Endothelial cell of coronary artery (primary cell): ENCODE data around the gene TIAM1. TPM values are rescaled to one million over a fixed set of nuclear protein-coding genes. Genes with fewer than 3 reads are reported as not detected.

ENCODE experiments used
- total RNA-seq: library from RNA; depleted of rRNA; stranded (reverse); fragments of >200 nt; gene quantifications from 2 replicates; pipeline ENCODE4 v1.2.3, GENCODE V29; 2014

The TIAM1 gene, protein sequence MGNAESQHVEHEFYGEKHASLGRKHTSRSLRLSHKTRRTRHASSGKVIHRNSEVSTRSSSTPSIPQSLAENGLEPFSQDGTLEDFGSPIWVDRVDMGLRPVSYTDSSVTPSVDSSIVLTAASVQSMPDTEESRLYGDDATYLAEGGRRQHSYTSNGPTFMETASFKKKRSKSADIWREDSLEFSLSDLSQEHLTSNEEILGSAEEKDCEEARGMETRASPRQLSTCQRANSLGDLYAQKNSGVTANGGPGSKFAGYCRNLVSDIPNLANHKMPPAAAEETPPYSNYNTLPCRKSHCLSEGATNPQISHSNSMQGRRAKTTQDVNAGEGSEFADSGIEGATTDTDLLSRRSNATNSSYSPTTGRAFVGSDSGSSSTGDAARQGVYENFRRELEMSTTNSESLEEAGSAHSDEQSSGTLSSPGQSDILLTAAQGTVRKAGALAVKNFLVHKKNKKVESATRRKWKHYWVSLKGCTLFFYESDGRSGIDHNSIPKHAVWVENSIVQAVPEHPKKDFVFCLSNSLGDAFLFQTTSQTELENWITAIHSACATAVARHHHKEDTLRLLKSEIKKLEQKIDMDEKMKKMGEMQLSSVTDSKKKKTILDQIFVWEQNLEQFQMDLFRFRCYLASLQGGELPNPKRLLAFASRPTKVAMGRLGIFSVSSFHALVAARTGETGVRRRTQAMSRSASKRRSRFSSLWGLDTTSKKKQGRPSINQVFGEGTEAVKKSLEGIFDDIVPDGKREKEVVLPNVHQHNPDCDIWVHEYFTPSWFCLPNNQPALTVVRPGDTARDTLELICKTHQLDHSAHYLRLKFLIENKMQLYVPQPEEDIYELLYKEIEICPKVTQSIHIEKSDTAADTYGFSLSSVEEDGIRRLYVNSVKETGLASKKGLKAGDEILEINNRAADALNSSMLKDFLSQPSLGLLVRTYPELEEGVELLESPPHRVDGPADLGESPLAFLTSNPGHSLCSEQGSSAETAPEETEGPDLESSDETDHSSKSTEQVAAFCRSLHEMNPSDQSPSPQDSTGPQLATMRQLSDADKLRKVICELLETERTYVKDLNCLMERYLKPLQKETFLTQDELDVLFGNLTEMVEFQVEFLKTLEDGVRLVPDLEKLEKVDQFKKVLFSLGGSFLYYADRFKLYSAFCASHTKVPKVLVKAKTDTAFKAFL (N-terminal part only)
- under 0.01 and 2.7 TPM in 2 replicates for total RNA-seq

DNA sequence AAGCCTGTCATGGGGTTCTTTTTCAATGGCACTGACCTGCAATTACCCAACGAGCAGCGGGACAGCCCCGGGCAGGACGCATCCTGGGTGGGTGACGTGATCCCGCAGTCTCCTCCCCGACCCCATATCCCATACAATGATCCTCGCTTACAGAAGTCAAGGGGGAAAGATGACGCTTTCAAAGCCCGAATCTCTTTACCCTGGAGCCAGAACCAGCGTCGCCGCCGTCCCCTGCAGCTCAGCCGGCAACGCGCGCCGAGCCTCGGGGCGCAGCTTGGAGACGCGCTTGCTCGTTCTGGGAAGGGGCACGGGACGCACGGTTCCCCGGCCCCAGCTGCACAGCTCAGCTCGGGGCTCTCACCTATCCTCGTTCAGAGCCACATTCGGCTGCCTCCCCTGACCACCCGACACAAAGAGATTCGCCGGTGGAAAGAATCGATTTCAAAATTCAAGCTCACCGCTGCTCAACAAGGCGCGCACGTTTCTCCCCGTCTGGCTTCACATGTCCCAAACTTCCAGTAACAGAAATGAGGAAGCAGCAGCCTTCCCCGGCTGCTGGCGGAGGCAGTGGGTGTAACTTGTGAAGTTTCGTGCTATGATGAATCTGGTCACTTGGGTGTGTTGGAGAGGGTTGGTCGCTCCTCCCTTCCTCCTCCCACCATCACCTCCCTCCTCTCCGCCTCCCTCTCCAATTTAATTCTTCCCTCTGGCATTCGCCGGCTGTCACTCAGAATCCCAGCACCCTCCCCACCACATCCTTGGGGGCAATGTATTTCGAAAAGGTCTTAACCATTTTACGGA, at the start of gene TIAM1:
TSS of gene TIAM1 (minus strand) at position 582 of the 801 bp plus-strand sequence. CDS start 77,289 bp downstream, outside the sequence.

